ENCODE results near the gene IL12RB1.
A peak's percentile ranks its signal among the peaks of the same experiment; 100 is the strongest.

Gene IL12RB1

GRCh38 chr19:18086590-18087138, at the start of gene IL12RB1:
TSS of gene IL12RB1 (minus strand) at chr19:18086934. CDS start at chr19:18086823, 111 bp downstream.
- DNase-seq (ENCODE audit: low read depth in 3 of 3), result peak in 2 of 3 experiments; percentile 29 to 38

DNA sequence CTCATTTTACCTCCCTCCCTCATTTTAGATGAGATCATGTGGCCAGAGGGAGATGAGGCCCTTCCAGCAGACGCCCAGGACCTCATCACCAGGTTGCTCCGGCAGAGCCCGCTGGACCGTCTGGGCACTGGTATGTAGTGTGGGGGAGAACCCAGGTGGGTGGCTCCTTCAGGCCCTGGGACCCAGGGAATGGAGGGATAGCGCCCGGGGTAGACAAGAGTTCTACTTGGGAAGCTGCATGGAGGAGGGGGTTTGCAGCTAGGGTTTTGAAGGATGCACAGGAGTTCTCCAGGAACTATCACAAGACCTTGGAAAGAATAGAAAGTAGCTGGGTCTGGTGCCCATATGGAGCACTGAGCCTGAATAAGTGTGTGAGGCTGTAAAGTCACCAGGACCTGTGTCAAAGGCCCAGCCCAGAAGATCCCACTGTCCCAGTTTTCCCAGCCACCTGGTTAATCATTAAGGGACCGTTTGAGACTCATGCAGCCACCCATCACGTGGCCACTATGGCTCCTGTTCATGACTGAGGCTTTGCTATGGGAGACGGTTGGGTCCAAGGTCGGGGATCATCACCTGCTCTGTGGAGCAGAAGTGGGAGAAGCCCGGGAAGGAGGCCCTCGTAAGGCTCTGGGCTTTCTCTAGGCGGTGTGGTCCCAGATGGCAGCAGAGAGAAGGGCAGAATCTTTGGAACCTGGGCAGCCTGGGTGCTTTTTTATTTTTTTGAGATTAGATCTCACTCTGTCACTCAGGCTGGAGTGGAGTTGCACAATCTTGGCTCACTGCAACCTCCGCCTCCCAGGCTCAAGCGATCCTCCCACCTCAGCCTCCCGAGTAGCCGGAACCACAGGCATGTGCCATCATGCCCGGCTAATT, 49.2 kb upstream of the IL12RB1 start:
- no peak for DNase-seq (ENCODE audit: low read depth in 3 of 3)

DNA sequence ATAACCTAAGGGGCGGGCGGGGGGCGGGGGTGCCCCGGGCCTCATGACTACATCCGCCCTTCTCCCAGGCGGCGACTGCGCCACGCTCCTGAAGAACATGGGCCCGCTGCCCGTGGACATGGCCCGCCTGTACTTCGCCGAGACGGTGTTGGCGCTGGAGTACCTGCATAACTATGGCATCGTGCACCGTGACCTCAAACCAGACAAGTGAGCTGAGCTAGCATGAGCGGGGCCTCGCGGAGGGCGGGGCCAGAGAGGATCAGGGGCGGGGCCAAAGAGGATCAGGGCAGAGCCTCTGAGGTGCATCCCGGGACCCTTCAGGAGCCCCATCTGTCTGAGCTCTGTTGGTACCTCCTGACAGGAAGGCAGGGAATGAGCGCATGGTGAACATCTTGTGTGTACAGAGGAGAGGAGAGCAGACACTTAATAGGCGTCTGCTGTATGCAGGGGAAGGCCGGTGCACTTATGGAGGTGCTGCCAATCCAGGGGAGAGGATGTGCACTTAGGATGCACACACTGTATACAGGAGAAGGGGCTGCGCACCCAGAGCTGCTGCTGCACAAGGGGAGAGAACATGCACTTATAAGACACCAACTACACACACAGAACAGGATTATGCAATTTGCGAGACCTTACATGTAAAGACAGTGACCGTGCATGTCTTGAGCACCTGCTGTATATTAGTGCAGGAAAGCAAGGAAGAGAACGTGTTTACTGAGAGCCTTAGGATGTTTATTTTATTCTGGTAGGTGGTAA, 45.3 kb upstream of the IL12RB1 start:
- DNase-seq (ENCODE audit: low read depth in 3 of 3), result no peak

DNA sequence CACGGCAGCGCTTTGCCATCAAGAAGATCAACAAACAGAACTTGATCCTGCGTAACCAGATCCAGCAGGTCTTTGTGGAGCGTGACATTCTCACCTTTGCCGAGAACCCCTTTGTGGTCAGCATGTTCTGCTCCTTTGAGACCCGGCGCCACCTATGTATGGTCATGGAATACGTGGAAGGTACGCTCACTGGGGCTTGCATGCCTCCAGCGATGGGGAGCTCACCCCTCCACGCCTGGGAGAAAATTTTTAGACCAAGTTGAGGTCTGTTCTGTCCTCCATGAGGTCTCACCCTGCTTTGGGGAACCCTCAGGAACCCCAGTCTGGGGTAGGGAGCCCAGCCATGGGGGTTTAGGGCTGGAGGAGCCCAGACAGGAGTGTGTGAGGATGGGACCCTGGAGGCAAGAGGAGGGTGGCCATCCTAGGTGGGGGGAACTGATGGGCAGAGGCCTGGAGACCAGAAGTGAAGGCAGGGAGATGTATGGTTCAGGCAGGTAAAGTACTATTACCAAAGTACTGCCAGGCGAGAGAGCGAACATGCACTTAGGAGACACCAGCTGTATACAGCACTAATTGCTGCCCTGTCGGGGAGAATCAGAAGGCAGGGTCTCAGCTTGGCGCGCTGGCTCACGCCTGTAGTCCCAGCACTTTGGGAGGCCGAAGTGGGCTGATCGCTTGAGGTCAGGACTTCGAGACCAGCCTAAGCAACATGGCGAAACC, 43.9 kb upstream of the IL12RB1 start:
- no peak for DNase-seq (ENCODE audit: low read depth in 3 of 3)

- DNase-seq (ENCODE audit: low read depth in 3 of 3), result no peak
These were observed 42.1 kb upstream of the IL12RB1 start for GRCh38 chr19:18128805-18129204.

DNA sequence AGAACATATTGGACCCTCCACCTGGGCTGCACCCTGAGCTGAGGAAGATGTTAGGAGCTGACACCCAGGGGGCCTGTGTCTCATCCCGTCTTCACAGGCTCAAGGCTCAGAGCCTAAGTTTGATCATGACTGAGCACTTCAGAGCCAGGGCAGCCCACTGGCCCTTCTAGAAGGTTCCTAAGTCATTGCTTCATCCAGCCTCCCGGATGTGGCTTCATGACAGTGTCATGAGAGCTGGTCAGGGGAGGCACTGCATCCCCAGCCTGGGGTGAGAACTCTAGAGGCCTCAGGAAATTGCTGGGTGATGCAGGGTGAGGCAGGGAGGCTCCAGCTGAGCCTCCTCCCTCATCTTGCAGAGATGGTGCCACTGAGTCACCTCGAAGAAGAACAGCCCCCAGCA, 41.3 kb upstream of the IL12RB1 start:
- no peak for DNase-seq (ENCODE audit: low read depth in 3 of 3)

DNA sequence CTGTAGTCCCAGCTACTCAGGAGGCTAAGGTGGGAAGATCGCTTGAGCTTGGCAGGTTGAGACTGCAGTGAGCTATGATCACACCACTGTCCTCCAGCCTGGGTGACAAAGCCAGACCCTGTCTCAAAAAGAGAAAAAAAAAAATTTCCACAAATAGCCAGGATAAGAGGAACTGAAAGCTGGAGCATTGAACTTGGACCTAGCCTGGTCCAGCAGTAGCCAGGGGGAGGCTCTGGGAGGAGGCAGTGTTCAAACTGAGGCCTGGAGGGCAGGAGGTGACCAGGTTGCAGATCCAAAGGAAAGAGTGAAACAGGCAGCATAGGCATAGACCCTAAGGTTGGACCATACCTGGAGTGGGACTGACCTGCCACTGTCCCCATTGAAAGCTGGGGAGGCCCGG, 39.4 kb upstream of the IL12RB1 start:
- no peak for DNase-seq (ENCODE audit: low read depth in 3 of 3)

GRCh38 chr19:18123819-18124218, 37.1 kb upstream of the IL12RB1 start:
- no peak for DNase-seq (ENCODE audit: low read depth in 3 of 3)

DNA sequence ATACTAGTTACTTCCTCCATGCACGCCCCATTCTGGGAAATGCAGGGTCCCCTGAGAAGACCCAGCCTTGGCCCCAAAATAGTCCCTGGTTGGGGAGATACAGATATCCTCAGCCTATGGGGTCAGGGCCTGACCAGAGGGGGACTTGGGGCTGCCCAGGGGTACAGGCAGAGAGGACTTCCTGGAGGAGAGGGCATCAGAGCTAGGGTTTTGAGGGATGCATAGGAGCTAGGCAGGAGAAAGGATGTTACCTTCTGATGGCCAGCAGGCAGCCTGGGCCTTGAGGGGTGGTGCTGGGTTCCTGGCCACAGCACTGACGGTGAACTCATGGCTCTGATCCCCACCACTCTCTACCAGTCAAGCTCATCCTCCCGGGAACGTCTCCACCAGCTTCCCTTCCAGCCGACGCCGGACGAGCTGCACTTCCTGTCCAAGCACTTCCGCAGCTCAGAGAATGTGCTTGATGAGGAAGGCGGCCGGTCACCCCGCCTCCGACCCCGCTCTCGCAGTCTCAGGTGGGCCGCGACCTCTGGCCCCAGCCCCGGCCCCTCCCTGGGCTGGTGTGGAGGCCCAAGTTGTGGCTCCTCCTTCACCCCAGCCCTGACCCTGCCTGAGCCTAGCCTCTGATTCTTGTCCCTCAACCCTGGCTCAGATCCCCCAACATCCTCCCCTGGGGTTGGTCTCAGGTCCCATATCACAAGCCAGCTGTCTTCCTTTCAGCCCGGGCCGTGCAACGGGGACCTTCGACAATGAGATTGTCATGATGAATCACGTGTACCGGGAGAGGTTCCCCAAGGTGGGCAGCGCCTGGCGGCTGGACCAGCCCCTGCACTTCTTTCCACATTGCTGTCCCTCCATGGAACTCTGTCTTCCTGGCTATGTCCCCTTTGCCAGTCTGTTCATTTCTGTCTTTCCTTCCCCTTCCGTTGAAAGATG, 36.4 kb upstream of the IL12RB1 start:
- no peak for DNase-seq (ENCODE audit: low read depth in 3 of 3)

DNA sequence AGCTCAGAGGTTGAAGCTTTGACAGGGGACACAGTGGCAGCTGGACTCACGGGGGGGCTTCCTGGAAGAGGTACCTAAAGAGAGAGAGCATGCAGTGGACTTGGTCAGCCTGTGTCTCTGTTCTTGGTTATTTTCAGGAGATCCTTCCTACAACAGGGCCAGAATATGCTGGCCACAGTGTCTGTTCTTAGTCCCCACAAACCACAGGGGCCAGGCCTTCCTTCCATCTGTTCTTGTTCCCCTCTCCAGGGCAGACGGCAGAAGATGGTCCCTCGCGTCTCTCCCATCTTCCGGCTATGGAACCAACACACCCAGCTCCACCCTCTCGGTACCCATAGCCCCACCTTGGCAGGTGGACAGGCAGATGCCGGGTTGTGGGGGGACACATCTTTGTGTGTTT, 35.7 kb upstream of the IL12RB1 start:
- DNase-seq (ENCODE audit: low read depth in 3 of 3), result no peak

DNA sequence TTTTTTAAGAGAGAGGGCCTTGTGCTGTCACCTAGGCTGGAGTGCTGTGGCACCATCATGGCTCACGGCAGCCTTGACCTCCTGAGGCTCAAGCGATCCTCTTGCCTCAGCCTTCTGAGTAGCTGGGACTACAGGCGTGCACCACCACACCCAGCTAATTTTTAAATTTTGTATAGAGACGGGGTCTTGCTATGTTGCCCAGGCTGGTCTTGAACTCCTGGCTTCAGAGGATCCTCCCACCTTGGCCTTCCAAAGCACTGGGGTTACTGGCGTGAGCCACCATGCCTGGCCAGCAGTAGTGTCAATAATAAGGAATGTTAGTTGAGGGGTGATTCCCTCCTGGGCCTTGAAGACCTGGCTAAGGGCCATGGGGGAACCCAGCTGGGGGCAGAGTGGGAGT, 34.4 kb upstream of the IL12RB1 start:
- DNase-seq (ENCODE audit: low read depth in 3 of 3), result no peak

- no peak for DNase-seq (ENCODE audit: low read depth in 3 of 3)
These were observed 33.4 kb upstream of the IL12RB1 start for GRCh38 chr19:18120127-18120526.

DNA sequence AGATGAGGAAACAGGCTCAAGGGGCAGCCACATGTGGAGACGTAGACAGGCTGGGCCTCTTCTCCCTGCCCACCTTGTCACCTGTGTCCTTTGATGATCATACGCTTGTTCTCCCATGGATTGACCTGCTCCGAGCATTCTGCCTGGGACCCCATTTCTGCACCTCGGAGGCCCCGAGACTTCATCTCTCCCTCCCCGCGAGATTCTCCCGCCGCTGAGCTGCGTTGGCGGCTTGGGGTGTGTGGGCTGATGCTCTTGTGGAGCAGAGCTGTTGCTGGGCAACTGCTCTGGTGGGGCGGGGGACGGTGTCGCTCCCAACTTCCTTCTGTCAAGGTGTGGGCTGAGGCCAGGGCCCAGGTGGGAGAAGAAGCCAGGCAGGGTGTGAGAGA, 33.0 kb upstream of the IL12RB1 start:
- DNase-seq (ENCODE audit: low read depth in 3 of 3), result peak in 2 of 3 experiments; percentile 53 to 62

DNA sequence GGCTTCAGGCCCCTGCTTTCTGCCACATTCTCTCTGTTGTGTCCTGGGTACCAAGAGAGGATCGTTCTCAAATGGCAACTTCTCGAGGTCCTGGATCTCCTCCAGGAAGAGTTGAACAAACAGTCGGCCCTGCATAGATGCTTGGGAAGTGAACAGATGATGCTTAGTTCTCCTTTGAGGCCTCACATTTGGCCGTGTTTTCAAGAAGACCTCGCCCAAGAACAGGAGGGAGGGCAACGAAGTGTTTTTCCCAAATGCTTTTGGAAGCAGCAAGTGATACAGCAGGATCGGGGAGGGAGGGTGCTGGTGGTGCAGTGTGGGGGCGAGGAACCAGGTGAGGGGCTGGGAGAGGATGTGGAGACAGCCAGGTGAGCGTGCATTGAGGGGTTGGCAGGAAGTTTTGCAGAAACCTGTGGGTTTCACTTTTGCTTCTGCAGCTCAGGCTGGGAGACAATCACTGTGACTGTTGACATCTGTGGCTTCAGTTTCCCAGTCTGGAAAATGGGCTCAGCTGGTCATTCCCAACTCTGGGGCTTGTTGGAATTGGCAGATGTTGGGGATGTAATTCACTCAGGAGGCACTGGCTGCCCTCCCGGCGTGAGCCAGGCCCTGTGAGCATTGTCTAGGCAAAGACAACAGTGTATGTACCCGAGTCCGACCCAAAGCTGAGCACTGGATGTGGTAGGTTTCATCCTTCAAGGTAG, 32.4 kb upstream of the IL12RB1 start:
- peak in 1 of 3 experiments; percentile 21 for DNase-seq (ENCODE audit: low read depth in 3 of 3)

DNA sequence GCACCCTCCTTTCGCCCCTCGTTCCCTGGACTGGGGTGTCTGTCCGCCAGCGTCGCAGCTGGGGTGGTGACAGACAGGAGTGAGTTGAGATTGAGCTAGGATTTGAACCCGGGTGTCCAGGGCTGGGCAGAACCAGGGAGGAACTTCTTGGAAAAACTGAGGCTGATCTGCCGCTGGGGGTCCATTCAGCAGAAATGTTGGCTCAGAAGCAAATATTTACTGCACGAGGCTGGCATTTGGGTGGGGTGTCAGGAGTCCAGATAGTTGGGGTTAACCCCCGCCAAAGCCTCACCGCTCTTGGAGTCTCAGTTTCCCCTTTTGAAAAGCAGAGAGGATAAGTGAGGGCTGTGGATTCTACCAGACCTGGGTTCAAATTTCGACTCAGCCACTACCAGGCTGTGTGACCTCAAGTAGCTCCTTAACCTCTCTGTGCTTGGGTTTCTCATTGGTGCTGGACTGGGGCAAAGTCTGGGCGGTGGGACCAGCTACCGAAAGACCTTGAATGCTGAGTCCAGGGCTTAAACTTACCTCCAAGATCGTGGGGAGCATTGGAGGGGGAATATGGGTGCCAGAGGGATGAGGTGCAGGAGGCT, 31.8 kb upstream of the IL12RB1 start:
- DNase-seq (ENCODE audit: low read depth in 3 of 3), result no peak

DNA sequence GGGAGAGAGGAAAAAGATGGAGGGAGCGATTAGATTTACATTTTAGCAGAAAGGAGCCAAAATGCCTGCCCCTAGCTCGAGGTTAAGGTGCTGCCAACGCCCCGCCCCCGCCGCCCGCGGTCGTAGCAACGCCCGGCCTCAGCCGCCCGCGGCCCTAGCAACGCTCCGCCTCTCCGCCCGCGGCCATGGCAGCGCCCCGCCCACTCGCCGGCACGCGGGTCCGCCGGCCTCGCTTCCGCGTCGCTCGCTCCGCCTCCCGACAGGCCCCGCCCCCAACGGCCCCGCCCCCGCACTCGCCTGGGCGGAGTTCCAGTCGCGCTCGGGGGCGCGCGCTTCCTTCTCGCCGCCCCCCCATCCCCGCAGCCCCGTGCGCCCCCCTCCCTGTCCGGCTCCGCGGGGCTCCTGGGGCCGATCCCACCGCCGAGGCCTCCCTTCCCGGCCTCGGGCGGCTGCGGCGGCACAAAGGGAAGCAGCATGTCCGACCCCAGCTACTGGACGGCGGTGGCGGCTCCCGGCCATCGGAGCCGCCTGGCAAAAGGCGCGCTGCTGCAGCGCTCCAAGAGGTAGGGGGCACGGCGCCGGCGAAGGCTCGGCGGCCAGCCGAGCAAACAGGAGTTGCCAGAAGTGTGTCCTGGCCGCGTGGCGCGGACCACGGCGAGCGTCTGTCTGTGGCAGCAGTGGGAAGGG, 31.1 kb upstream of the IL12RB1 start:
- DNase-seq (ENCODE audit: low read depth in 3 of 3), result peak; percentile 93 to 95 (median 95)

DNA sequence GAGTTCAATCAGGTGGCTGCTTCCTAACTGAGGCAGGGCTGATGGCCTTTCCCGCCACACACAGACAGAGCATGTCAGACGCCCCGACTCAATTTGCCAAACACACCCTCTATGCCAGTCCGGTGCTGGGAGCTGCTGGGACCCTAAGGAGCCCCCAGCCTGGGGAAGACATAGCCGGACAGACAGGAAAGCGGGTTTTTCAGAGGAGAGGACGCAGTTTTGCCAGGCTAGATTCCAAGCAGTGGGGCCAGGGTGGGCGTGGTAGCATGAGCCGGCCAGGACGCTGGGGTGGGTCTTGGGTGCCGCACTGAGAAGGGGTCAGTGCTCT, 30.6 kb upstream of the IL12RB1 start:
- DNase-seq (ENCODE audit: low read depth in 3 of 3), result no peak

DNA sequence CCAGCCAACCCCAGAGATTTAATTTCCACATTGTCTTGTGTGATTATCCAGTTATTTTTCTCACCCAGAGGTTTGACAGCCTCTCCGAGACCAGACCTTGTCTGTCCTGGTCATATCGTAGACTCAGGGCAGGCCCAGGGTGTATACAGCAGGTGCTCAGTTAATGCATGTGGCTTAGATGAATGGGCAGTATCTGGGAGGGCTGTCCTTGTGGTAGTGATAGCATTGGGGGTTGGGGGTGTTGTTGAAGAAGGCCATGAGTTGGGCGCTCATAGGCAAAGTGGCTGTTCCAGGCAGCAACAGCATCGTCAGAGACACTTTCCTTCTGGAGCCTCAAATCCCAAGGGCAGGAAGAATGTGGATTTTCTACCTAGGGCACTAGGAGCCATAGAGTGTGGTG, 27.7 kb upstream of the IL12RB1 start:
- DNase-seq (ENCODE audit: low read depth in 3 of 3), result no peak

DNA sequence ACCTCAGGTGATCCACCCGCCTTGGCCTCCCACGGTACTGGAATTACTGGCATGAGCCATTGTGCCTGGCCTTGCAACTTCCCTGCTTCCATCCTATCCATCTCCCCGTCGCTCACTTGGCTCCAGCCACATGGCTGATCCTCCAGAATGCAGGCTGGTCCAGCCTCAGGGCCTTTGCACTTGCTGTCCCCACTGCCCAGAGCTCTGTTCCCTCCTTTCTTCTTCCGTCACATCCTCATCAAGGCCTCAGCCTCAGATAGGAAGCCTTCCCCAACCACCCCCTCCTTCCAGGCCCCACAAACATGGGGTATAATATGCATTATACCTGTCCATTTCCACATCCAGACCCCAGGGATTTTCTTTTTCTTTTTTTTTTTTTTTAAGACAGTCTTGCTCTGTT, 27.1 kb upstream of the IL12RB1 start:
- DNase-seq (ENCODE audit: low read depth in 3 of 3), result no peak

Measured in stimulated activated CD4-positive, alpha-beta T cell treated with anti-CD3 and anti-CD28 coated beads, TNF-alpha, amount 100 ng/mL, for 4 hours (primary cell).